Measurements from ENCODE around the gene KIAA1958. TPM values are rescaled to one million over a fixed set of nuclear protein-coding genes. Genes with fewer than 3 reads are reported as not detected.

Gene KIAA1958
- total and polyA plus RNA-seq, 2 experiments from 2014 or later: 9.4 to 41.7 TPM

GRCh38 chr9:112582371-112583262, 96.0 kb downstream of the KIAA1958 start (continued):
- TF ChIP-seq ETS1 (IDR thresholded peaks at IDR 0.05) (no peak), NANOG (IDR thresholded peaks at IDR 0.05; ENCODE audit: borderline replicate concordance) (peak; percentile 12; the same call in 1 of the 2 replicates), REST (IDR thresholded peaks at IDR 0.05; ENCODE audit: unreplicated experiment) (no peak), CREB1 (CRISPR knock-in tag; IDR thresholded peaks at IDR 0.05; ENCODE audit: low read depth) (no peak), ZNF114 (CRISPR knock-in tag; IDR thresholded peaks at IDR 0.05) (no peak), POLR2AphosphoS5 (IDR thresholded peaks at IDR 0.05; ENCODE audit: low read depth) (no peak), EZH2phosphoT487 (IDR thresholded peaks at IDR 0.05; ENCODE audit: unreplicated experiment) (no peak), CTCF (conservative IDR thresholded peaks at IDR 0.05; ENCODE audit: low read depth in 2 of 2) (no peak), STAT1 (IDR thresholded peaks at IDR 0.05; ENCODE audit: unreplicated experiment) (no peak), EZH2 (IDR thresholded peaks at IDR 0.05; ENCODE audit: low read depth, unreplicated experiment) (no peak)

- no peak for DNase-seq (ENCODE audit: low spot score)
- H3K36me3 Mint-ChIP-seq (ENCODE audit: low read depth): no peaks in the 10 kb centered on the region
- Histone ChIP-seq H3K4me3 (no peak overlapping the region), H3K4me2 (no peak overlapping the region), H3F3A (replicated peaks; ENCODE audit: low read depth) (no peaks in the 10 kb centered on the region), H3K79me2 (replicated peaks; ENCODE audit: insufficient read depth) (peaks cover 82% of the 10 kb centered on the region), H3K27me3 (ENCODE audit: insufficient read depth) (no peaks in the 10 kb centered on the region), H3K27ac (ENCODE audit: low read depth) (no peak overlapping the region), H3K36me3 (ENCODE audit: insufficient read depth) (no peaks in the 10 kb centered on the region), H2AFZ (no peak overlapping the region), H3K4me1 (ENCODE audit: insufficient read depth) (peaks cover 57% of the 10 kb centered on the region), H4K20me1 (replicated peaks; ENCODE audit: insufficient read depth) (peaks cover 8% of the 10 kb centered on the region; the same call in 1 of the 2 replicates), H3K9me2 (ENCODE audit: insufficient read depth) (no peaks in the 10 kb centered on the region)
- no peak overlapping the region for H3K4me3 Mint-ChIP-seq
- no peaks in the 10 kb centered on the region for H3K9me3 Mint-ChIP-seq
- no peak for ATAC-seq
- H3K4me1 Mint-ChIP-seq: peaks cover 73% of the 10 kb centered on the region
- no peaks in the 10 kb centered on the region for H3K27me3 Mint-ChIP-seq (ENCODE audit: insufficient read depth, low read depth, poor library complexity)
- no peak overlapping the region for H3K27ac Mint-ChIP-seq
- TF ChIP-seq REST (IDR thresholded peaks at IDR 0.05; ENCODE audit: unreplicated experiment) (no peak), JUNB (IDR thresholded peaks at IDR 0.05; ENCODE audit: unreplicated experiment) (no peak), POLR2AphosphoS5 (IDR thresholded peaks at IDR 0.05; ENCODE audit: low read depth) (no peak), ZNF114 (CRISPR knock-in tag; IDR thresholded peaks at IDR 0.05) (no peak), ZNF331 (CRISPR knock-in tag; IDR thresholded peaks at IDR 0.05; ENCODE audit: low read depth) (no peak)
Observed at GRCh38 chr9:112586599-112587155, 100.0 kb downstream of the KIAA1958 start.
